ENCODE measurements around the gene FUBP3.

GRCh38 chr9:130659699-130660248 is 80.4 kb downstream of the FUBP3 start:
- TF ChIP-seq CTCF (IDR thresholded peaks at IDR 0.05 in 2 of 3, conservative IDR thresholded peaks at IDR 0.05 in 1 of 3; ENCODE audit: borderline replicate concordance in 1 of 3, insufficient read depth in 1 of 3, low read depth in 2 of 3, low read length in 2 of 3) (no peak), JUND (IDR thresholded peaks at IDR 0.05) (no peak)

Data from HCT116 (cell line).